IMR-90 (cell line): ENCODE data around the gene NACC2. TPM values are rescaled to one million over a fixed set of nuclear protein-coding genes. Genes with fewer than 3 reads are reported as not detected.

Source experiments
- ATAC-seq: fragments of 200-7000 bp; cut with Tn5 transposase; 2 replicates; pipeline ENCODE4 v1.9.1; 2020; ENCODE audit warnings: low read depth, mild to moderate bottlenecking, moderate library complexity
- BruUV-seq: library from RNA; stranded (reverse); fragments of 400-500 nt; replicated peaks from 2 replicates; lab custom pipeline; 2021; lab: Mats Ljungman, UMichigan
- CTCF ChIA-PET: fragments of 300-600 bp; formaldehyde crosslinking; extraction: SDS; loops from one replicate; lab custom pipeline; 2021; ENCODE audit warnings: antibody characterized with exemption; lab: Yijun Ruan, JAX
- POLR2A ChIA-PET: fragments of 300-600 bp; sonication (Branson Sonifier 250); formaldehyde crosslinking; loops from one replicate; lab custom pipeline; 2022; ENCODE audit warnings: antibody characterized with exemption; ENCODE audit not compliant: unreplicated experiment; lab: Charles Lee
- DNase-seq: peaks from one replicate; pipeline ENCODE4 v3.0.0; 2013
- H2AFZ ChIP-seq: replicated peaks from 2 replicates; pipeline ENCODE3; 2013; ENCODE audit warnings: low read length, mild to moderate bottlenecking; ENCODE audit not compliant: poor library complexity
- H2AK5ac ChIP-seq: 2 replicates; pipeline ENCODE4 v1.6.1; 2013; ENCODE audit warnings: low read depth, low read length, inconsistent platforms
- H2AK9ac ChIP-seq: replicated peaks from 2 replicates; pipeline ENCODE3; 2013; ENCODE audit warnings: mild to moderate bottlenecking, low read depth, low read length, moderate library complexity; ENCODE audit not compliant: poor library complexity
- H2BK120ac ChIP-seq: 2 replicates; pipeline ENCODE4 v1.6.1; 2013; ENCODE audit warnings: low read depth, low read length, inconsistent platforms
- H2BK15ac ChIP-seq: 3 replicates; pipeline ENCODE4 v1.6.1; 2013; ENCODE audit warnings: low read depth, low read length, inconsistent platforms
- H2BK20ac ChIP-seq: 2 replicates; pipeline ENCODE4 v1.6.1; 2013; ENCODE audit warnings: low read depth, mild to moderate bottlenecking, inconsistent platforms, low read length, moderate library complexity
- H2BK5ac ChIP-seq: 2 replicates; pipeline ENCODE4 v1.6.1; 2013; ENCODE audit warnings: mild to moderate bottlenecking, low read depth, low read length, inconsistent platforms; ENCODE audit not compliant: poor library complexity, severe bottlenecking
- H3K14ac ChIP-seq: replicated peaks from 2 replicates; pipeline ENCODE4 v1.6.1; 2013; ENCODE audit warnings: low read depth, low read length, inconsistent platforms
- H3K18ac ChIP-seq: 2 replicates; pipeline ENCODE4 v1.6.1; 2013; ENCODE audit warnings: low read depth, low read length, control low read depth
- H3K23ac ChIP-seq: 2 replicates; pipeline ENCODE4 v1.6.1; 2013; ENCODE audit warnings: low read depth, low read length, inconsistent platforms
- H3K27ac ChIP-seq: 2 replicates; pipeline ENCODE4 v1.5.1; 2013; ENCODE audit warnings: mild to moderate bottlenecking, control low read depth, low read length; ENCODE audit not compliant: insufficient read depth
- H3K27me3 ChIP-seq: 2 replicates; pipeline ENCODE4 v1.6.1; 2013; ENCODE audit warnings: low read length; ENCODE audit not compliant: control insufficient read depth, insufficient read depth
- H3K36me3 ChIP-seq: 2 replicates; pipeline ENCODE4 v1.6.1; 2013; ENCODE audit warnings: low read length, mixed read lengths; ENCODE audit not compliant: control insufficient read depth, insufficient read depth
- H3K4ac ChIP-seq: 2 replicates; pipeline ENCODE4 v1.6.1; 2013; ENCODE audit warnings: low read depth, low read length, inconsistent platforms
- H3K4me1 ChIP-seq: 2 replicates; pipeline ENCODE4 v1.6.1; 2013; ENCODE audit warnings: low read length, mixed read lengths; ENCODE audit not compliant: control insufficient read depth, insufficient read depth
- H3K4me2 ChIP-seq: 2 replicates; pipeline ENCODE4 v1.6.1; 2013; ENCODE audit warnings: low read depth, mild to moderate bottlenecking, control low read depth, low read length, moderate library complexity
- H3K4me3 ChIP-seq: 2 replicates; pipeline ENCODE4 v1.5.1; 2013; ENCODE audit warnings: low read depth, mild to moderate bottlenecking, control low read depth, low read length, moderate library complexity; ENCODE audit not compliant: insufficient read depth
- H3K56ac ChIP-seq: 2 replicates; pipeline ENCODE4 v1.6.1; 2013; ENCODE audit warnings: low read length, inconsistent platforms; ENCODE audit not compliant: insufficient read depth; ENCODE audit errors: extremely low read depth
- H3K79me1 ChIP-seq, 2 experiments: 2 replicates each; pipeline ENCODE4 v1.6.1; 2013; ENCODE audit warnings: low read length in 2 of 2, inconsistent platforms in 1 of 2, low read depth in 1 of 2
- H3K9ac ChIP-seq: 2 replicates; pipeline ENCODE4 v1.6.1; 2013; ENCODE audit warnings: low read depth, low read length, control low read depth
- H3K9me1 ChIP-seq: 2 replicates; pipeline ENCODE4 v1.6.1; 2013; ENCODE audit warnings: low read length, inconsistent platforms; ENCODE audit not compliant: insufficient read depth
- H3K9me3 ChIP-seq: 2 replicates; pipeline ENCODE4 v1.6.1; 2013; ENCODE audit warnings: low read length; ENCODE audit not compliant: control insufficient read depth, insufficient read depth
- H4K20me1 ChIP-seq: 2 replicates; pipeline ENCODE4 v1.6.1; 2013; ENCODE audit warnings: low read length, inconsistent platforms; ENCODE audit not compliant: insufficient read depth
- H4K5ac ChIP-seq: 2 replicates; pipeline ENCODE4 v1.6.1; 2013; ENCODE audit warnings: mild to moderate bottlenecking, low read depth, low read length, control low read depth
- H4K8ac ChIP-seq, 2 experiments: 2 replicates each; pipeline ENCODE4 v1.6.1; 2013; ENCODE audit warnings: low read depth in 2 of 2, low read length in 2 of 2, control low read depth in 1 of 2, inconsistent platforms in 1 of 2
- H4K91ac ChIP-seq: 2 replicates; pipeline ENCODE4 v1.6.1; 2013; ENCODE audit warnings: low read depth, low read length, inconsistent platforms; ENCODE audit not compliant: insufficient read depth
- BHLHE40 ChIP-seq: fragments of 150-350 bp; IDR thresholded peaks from 2 replicates; pipeline ENCODE4 v1.6.1; 2016; ENCODE audit warnings: mild to moderate bottlenecking, low read depth, low read length
- MAZ ChIP-seq: IDR thresholded peaks from 2 replicates; pipeline ENCODE4 v1.6.1; 2012; ENCODE audit warnings: low read depth, mild to moderate bottlenecking, low read length, improper control_type of control experiment, moderate library complexity, borderline replicate concordance
- NFE2L2 ChIP-seq: fragments of 150-350 bp; IDR thresholded peaks from 2 replicates; pipeline ENCODE4 v1.6.1; 2016; ENCODE audit warnings: low read depth, mild to moderate bottlenecking, low read length
- POLR2A ChIP-seq: IDR thresholded peaks from 2 replicates; pipeline ENCODE4 v1.6.1; 2012; ENCODE audit warnings: mild to moderate bottlenecking, low read depth, low read length
- SMC3 ChIP-seq: fragments of 150-350 bp; IDR thresholded peaks from 2 replicates; pipeline ENCODE4 v1.6.1; 2016; ENCODE audit warnings: low read depth, mild to moderate bottlenecking, antibody characterized with exemption, low read length, moderate library complexity
- WGBS, 2 experiments: methylation state at CpG; one replicate each; pipeline versions ENCODE4 v1.1.5 to v1.1.7; 2013; ENCODE audit warnings: missing lambda C conversion rate in 2 of 2; ENCODE audit not compliant: insufficient read length in 1 of 2; ENCODE audit errors: extremely low coverage in 2 of 2; 5-methylcytosine and 5-hydroxymethylcytosine counted together
- dilution Hi-C: fragments of 300-500 bp; cut with HindIII; formaldehyde crosslinking; loops from one replicate; pipeline ENCODE4 v1.14.3; 2018; ENCODE audit warnings: low sequenced_read_pairs; ENCODE audit not compliant: unreplicated experiment
- in situ Hi-C: fragments of 300-500 bp; cut with MboI; formaldehyde crosslinking; loops from 3 replicates; pipeline ENCODE4 v1.14.3; 2019; ENCODE audit warnings: low sequenced_read_pairs, inconsistent platforms, mixed read lengths
- intact Hi-C: fragments of 100-400 bp; cut with micrococcal nuclease; formaldehyde crosslinking; loops from 2 replicates; pipeline ENCODE4 v1.10.0; 2022
- polyA plus RNA-seq, 3 experiments: library from polyadenylated mRNA; depleted of rRNA; stranded (reverse); fragments of >200 nt; gene quantifications; 2 replicates each; pipeline ENCODE4 v1.2.3, GENCODE V29; 2012; ENCODE audit warnings: low replicate concordance in 1 of 3
- total RNA-seq: library from RNA; depleted of rRNA; stranded (reverse); fragments of >200 nt; gene quantifications from 2 replicates; pipeline ENCODE4 v1.2.3, GENCODE V29; 2012
- TF ChIP-seq, protein P1 (sequence below): conservative IDR thresholded peaks from 2 replicates; pipeline ENCODE4 v1.5.1; 2012; ENCODE audit warnings: mild to moderate bottlenecking, low read depth, low read length, improper control_type of control experiment

NACC2 gene
- total and polyA plus RNA-seq, 2 of the 4 experiments (the other 2 are of a cell fraction): 7.9 to 19.0 TPM

DNA sequence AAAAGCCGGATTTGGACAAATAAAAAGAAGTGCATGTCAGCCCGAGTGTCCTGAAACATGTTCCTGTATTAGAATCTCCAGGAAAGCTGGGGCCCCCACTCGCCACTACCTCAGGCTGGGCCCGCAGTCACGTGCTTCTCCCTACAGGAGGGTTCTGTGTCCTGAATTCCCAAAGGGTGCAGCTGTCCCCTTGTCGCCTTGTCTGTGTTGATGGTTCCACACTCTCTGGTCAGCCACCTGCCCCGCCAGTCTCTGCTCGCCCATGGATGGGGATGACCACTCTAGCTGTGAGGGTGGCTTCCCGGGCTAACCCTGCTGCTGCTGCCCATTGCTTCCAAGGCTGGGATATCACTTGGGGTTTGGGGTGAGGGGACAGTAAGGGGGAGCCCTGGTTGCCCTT, 26.7 kb upstream of the NACC2 start:
- no peak overlapping the region for H2BK20ac ChIP-seq
- no peak overlapping the region for H2AFZ ChIP-seq
- no peak overlapping the region for H3K56ac ChIP-seq
- H2AK9ac ChIP-seq: no peak overlapping the region
- intact Hi-C loops: loop anchor here (2.0 to 5.0 kb wide), 3 partner anchors 257 to 520 kb away; no protein-coding TSS in a partner anchor
- dilution Hi-C loops: no loop called here
- no peak overlapping the region for H3K9ac ChIP-seq
- H3K9me3 ChIP-seq: no peaks in the 10 kb centered on the region; the same call in 1 of the 2 replicates
- peaks cover 11% of the 10 kb centered on the region for H3K4me1 ChIP-seq
- no peak overlapping the region for H4K91ac ChIP-seq
- no peak overlapping the region for H4K8ac ChIP-seq
- DNase-seq (no peak), ATAC-seq (no peak)
- H4K20me1 ChIP-seq: peaks cover 7% of the 10 kb centered on the region; the same call in 1 of the 2 replicates
- no peaks in the 10 kb centered on the region for H3K36me3 ChIP-seq
- H2BK5ac ChIP-seq: no peak overlapping the region
- peaks cover 7% of the 10 kb centered on the region; the same call in 1 of the 2 replicates for H3K9me1 ChIP-seq
- no peak overlapping the region for H3K4ac ChIP-seq
- H3K23ac ChIP-seq: no peak overlapping the region
- no peak overlapping the region for H3K4me2 ChIP-seq
- H2BK15ac ChIP-seq: no peak overlapping the region
- peak overlapping the region; percentile 3; the same call in 1 of the 2 replicates for H2AK5ac ChIP-seq
- in situ Hi-C loops: loop anchor here (5.0 to 10.0 kb wide), 2 partner anchors 160 to 417 kb away; partner anchors contain the start of genes KCNT1 and UBAC1
- no peak overlapping the region for H3K4me3 ChIP-seq
- no peak overlapping the region for H3K27ac ChIP-seq
- WGBS, 2 experiments: 100% methylated on average over 1 of the region's 9 CpGs; no CpG with 5 or more reads in 1 of the 2 experiments
- no peak overlapping the region for H4K5ac ChIP-seq
- BruUV-seq: no TSS peak
- peaks cover 23% of the 10 kb centered on the region for H3K27me3 ChIP-seq
- no peak overlapping the region for H3K14ac ChIP-seq
- H2BK120ac ChIP-seq: no peak overlapping the region
- peaks cover 5 to 25% of the 10 kb centered on the region in 2 experiments; a peak in 3 of 4 replicates for H3K79me1 ChIP-seq
- ChIA-PET CTCF (interaction anchor here (0.6 to 2.5 kb wide), 3 partner anchors 147 to 261 kb away, joined by 3 to 15 read pairs (median 5); no protein-coding TSS in a partner anchor), POLR2A (no interaction called here)
- TF ChIP-seq POLR2A (no peak), NFE2L2 (no peak), BHLHE40 (no peak), MAZ (no peak), SMC3 (no peak)
- TF ChIP-seq, protein P1, sequence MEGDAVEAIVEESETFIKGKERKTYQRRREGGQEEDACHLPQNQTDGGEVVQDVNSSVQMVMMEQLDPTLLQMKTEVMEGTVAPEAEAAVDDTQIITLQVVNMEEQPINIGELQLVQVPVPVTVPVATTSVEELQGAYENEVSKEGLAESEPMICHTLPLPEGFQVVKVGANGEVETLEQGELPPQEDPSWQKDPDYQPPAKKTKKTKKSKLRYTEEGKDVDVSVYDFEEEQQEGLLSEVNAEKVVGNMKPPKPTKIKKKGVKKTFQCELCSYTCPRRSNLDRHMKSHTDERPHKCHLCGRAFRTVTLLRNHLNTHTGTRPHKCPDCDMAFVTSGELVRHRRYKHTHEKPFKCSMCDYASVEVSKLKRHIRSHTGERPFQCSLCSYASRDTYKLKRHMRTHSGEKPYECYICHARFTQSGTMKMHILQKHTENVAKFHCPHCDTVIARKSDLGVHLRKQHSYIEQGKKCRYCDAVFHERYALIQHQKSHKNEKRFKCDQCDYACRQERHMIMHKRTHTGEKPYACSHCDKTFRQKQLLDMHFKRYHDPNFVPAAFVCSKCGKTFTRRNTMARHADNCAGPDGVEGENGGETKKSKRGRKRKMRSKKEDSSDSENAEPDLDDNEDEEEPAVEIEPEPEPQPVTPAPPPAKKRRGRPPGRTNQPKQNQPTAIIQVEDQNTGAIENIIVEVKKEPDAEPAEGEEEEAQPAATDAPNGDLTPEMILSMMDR: no peak
- H3K18ac ChIP-seq: no peak overlapping the region
